ENCODE data around the gene COX6A2.

Gene COX6A2

GRCh38 chr16:31404353-31405064, 23.7 kb downstream of the COX6A2 start:
- Histone ChIP-seq H3K27ac (no peak overlapping the region), H3K36me3 (ENCODE audit: control insufficient read depth, insufficient read depth, low read length) (no peaks in the 10 kb centered on the region), H3K4me2 (ENCODE audit: low read length) (no peak overlapping the region), H2AFZ (no peak overlapping the region), H3K4me3 (ENCODE audit: low read depth, low read length) (no peak overlapping the region), H3K4me1 (no peaks in the 10 kb centered on the region), H3K9me3 (ENCODE audit: control insufficient read depth, low read length) (no peaks in the 10 kb centered on the region), H3K9ac (no peak overlapping the region), H3K27me3 (ENCODE audit: control insufficient read depth, insufficient read depth, low read length) (no peaks in the 10 kb centered on the region), H3K79me2 (no peaks in the 10 kb centered on the region)
- no peak for TF ChIP-seq CTCF (IDR thresholded peaks at IDR 0.05)

- H3K79me2 ChIP-seq, result no peaks in the 10 kb centered on the region
- H3K36me3 ChIP-seq (ENCODE audit: control insufficient read depth, insufficient read depth, low read length), result no peaks in the 10 kb centered on the region
- H3K9ac ChIP-seq, result no peak overlapping the region
- H3K9me3 ChIP-seq (ENCODE audit: control insufficient read depth, low read length), result no peaks in the 10 kb centered on the region
- no peak overlapping the region for H2AFZ ChIP-seq
- H3K27me3 ChIP-seq (ENCODE audit: control insufficient read depth, insufficient read depth, low read length), result no peaks in the 10 kb centered on the region
- no peak for TF ChIP-seq CTCF (IDR thresholded peaks at IDR 0.05)
- no peak overlapping the region for H3K4me2 ChIP-seq (ENCODE audit: low read length)
- H3K4me1 ChIP-seq, result no peaks in the 10 kb centered on the region
- no peak overlapping the region for H3K27ac ChIP-seq
- no peak overlapping the region for H3K4me3 ChIP-seq (ENCODE audit: low read depth, low read length)
Measured at GRCh38 chr16:31403590-31404352, 24.4 kb downstream of the COX6A2 start.

- Histone ChIP-seq H3K9ac (no peak overlapping the region), H3K4me2 (ENCODE audit: low read length) (no peak overlapping the region), H3K4me3 (ENCODE audit: low read depth, low read length) (no peak overlapping the region), H3K27ac (no peak overlapping the region), H3K27me3 (ENCODE audit: control insufficient read depth, insufficient read depth, low read length) (no peaks in the 10 kb centered on the region), H3K36me3 (ENCODE audit: control insufficient read depth, insufficient read depth, low read length) (no peaks in the 10 kb centered on the region), H3K9me3 (ENCODE audit: control insufficient read depth, low read length) (no peaks in the 10 kb centered on the region), H2AFZ (no peak overlapping the region), H3K4me1 (no peaks in the 10 kb centered on the region), H3K79me2 (no peaks in the 10 kb centered on the region)
- TF ChIP-seq CTCF (IDR thresholded peaks at IDR 0.05), result no peak
Measured at GRCh38 chr16:31402687-31403086, 25.5 kb downstream of the COX6A2 start.

DNA sequence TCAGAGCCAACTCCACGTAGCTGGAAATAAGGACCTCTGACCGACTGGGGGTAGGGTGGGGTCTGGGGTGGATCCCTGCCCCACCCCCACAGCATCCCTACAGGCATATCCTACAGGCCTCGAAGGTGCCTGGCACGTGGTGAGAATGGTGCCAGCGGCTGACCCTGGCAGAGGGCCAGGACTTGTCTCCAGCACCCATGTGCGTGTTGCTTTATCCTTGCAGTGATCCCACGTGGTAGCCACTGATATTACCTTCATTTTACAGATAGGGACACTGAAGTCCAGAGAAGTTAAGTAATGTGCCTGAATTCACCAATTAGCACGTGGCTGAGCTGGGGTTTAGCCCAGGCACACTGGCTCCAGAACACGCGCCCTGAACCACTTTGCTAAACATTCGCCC, 26.7 kb downstream of the COX6A2 start:
- no peak for TF ChIP-seq CTCF (IDR thresholded peaks at IDR 0.05)
- Histone ChIP-seq H3K9me3 (ENCODE audit: control insufficient read depth, low read length) (no peaks in the 10 kb centered on the region), H3K27me3 (ENCODE audit: control insufficient read depth, insufficient read depth, low read length) (no peaks in the 10 kb centered on the region), H3K79me2 (no peaks in the 10 kb centered on the region), H3K27ac (no peak overlapping the region), H3K9ac (no peak overlapping the region), H3K36me3 (ENCODE audit: control insufficient read depth, insufficient read depth, low read length) (no peaks in the 10 kb centered on the region), H3K4me1 (no peaks in the 10 kb centered on the region), H3K4me2 (ENCODE audit: low read length) (no peak overlapping the region), H3K4me3 (ENCODE audit: low read depth, low read length) (no peak overlapping the region), H2AFZ (no peak overlapping the region)

Data from parathyroid adenoma (tissue), 2 donors.